ENCODE data around the gene COL1A2. TPM values are rescaled to one million over a fixed set of nuclear protein-coding genes. Genes with fewer than 3 reads are reported as not detected.
A peak's percentile ranks its signal among the peaks of the same experiment; 100 is the strongest.

Gene COL1A2
- total and polyA plus RNA-seq, 2 of the 4 experiments (the other 2 are of a cell fraction): 1,211 to 4,454 TPM

DNA sequence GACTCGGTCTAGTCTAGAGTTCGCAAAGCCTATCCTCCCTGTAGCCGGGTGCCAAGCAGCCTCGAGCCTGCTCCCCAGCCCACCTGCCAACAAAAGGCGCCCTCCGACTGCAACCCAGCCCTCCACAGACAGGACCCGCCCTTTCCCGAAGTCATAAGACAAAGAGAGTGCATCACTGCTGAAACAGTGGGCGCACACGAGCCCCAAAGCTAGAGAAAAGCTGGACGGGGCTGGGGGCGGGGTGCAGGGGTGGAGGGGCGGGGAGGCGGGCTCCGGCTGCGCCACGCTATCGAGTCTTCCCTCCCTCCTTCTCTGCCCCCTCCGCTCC, 622 bp upstream of the COL1A2 start:
- H3K4me3 ChIP-seq (ENCODE audit: insufficient read depth, low read depth, low read length): peak overlapping the region; percentile 81
- peaks cover 22% of the 10 kb centered on the region; the same call in 1 of the 2 replicates for H4K20me1 ChIP-seq (ENCODE audit: insufficient read depth, low read length)
- TF ChIP-seq MXI1 (IDR thresholded peaks at IDR 0.05; ENCODE audit: borderline replicate concordance, low read depth, low read length): no peak
- no peak for TF ChIP-seq FOS (IDR thresholded peaks at IDR 0.05; ENCODE audit: low read depth, low read length)
- no peak for TF ChIP-seq CEBPB (IDR thresholded peaks at IDR 0.05; ENCODE audit: low read depth, low read length)
- TF ChIP-seq ELK1 (IDR thresholded peaks at IDR 0.05; ENCODE audit: borderline replicate concordance, low read depth, low read length): no peak
- H2AK5ac ChIP-seq (ENCODE audit: low read depth, low read length): peak overlapping the region; percentile 99
- dilution Hi-C loops (cut with HindIII; ENCODE audit: low sequenced_read_pairs, unreplicated experiment) (no loop called here), intact Hi-C loops (cut with micrococcal nuclease) (loop anchor here (1.0 to 5.0 kb wide), 5 partner anchors 19 to 97 kb away; no protein-coding TSS in a partner anchor), in situ Hi-C loops (cut with MboI; ENCODE audit: low sequenced_read_pairs) (no loop called here)
- H3K9me1 ChIP-seq (ENCODE audit: insufficient read depth, low read length): no peaks in the 10 kb centered on the region; the same call in 1 of the 2 replicates
- H3K9ac ChIP-seq (ENCODE audit: low read depth, low read length): peak overlapping the region; percentile 94
- H3K18ac ChIP-seq (ENCODE audit: low read depth, low read length): peak overlapping the region; percentile 93
- ATAC-seq (ENCODE audit: low read depth) (peak; percentile 44), DNase-seq (peak; percentile 69)
- H2BK120ac ChIP-seq (ENCODE audit: low read depth, low read length): peak overlapping the region; percentile 95
- H3K14ac ChIP-seq (replicated peaks; ENCODE audit: low read depth, low read length): peak overlapping the region; percentile 99
- no peaks in the 10 kb centered on the region for H3K27me3 ChIP-seq (ENCODE audit: control insufficient read depth, insufficient read depth, low read length)
- peak overlapping the region; percentile 91 for H3K56ac ChIP-seq (ENCODE audit: extremely low read depth, insufficient read depth, low read length)
- peaks cover 15 to 32% of the 10 kb centered on the region in 2 experiments for H3K79me1 ChIP-seq (ENCODE audit: low read depth in 1 of 2, low read length in 2 of 2)
- H3K9me3 ChIP-seq (ENCODE audit: control insufficient read depth, insufficient read depth, low read length): no peaks in the 10 kb centered on the region
- BruUV-seq (replicated peaks): no TSS peak
- peaks cover 25% of the 10 kb centered on the region for H3K36me3 ChIP-seq (ENCODE audit: control insufficient read depth, insufficient read depth, low read length)
- H2AFZ ChIP-seq (replicated peaks; ENCODE audit: low read length, poor library complexity): peak overlapping the region; percentile 86
- H2BK20ac ChIP-seq (ENCODE audit: low read depth, low read length): peak overlapping the region; percentile 95
- ChIA-PET POLR2A (ENCODE audit: unreplicated experiment) (interaction anchor here (1.0 to 3.4 kb wide), 9 partner anchors 9 to 104 kb away, joined by 3 to 169 read pairs (median 16); no protein-coding TSS in a partner anchor), CTCF (interaction anchor here (0.6 to 2.5 kb wide), 4 partner anchors 19 to 103 kb away, joined by 3 to 31 read pairs (median 4); no protein-coding TSS in a partner anchor)
- peak overlapping the region; percentile 99 for H3K27ac ChIP-seq (ENCODE audit: insufficient read depth, low read length)
- no CpG with 5 or more reads among the region's 19 CpGs for WGBS, 2 experiments (ENCODE audit: extremely low coverage in 2 of 2, insufficient read length in 1 of 2)
- peaks cover 19% of the 10 kb centered on the region for H3K4me1 ChIP-seq (ENCODE audit: control insufficient read depth, insufficient read depth, low read length)
- peak overlapping the region; percentile 90 for H3K4me2 ChIP-seq (ENCODE audit: low read depth, low read length)
- H4K5ac ChIP-seq (ENCODE audit: low read depth, low read length): peak overlapping the region; percentile 78
- H2BK5ac ChIP-seq (ENCODE audit: low read depth, low read length, poor library complexity, severe bottlenecking): peak overlapping the region; percentile 92
- H4K8ac ChIP-seq (ENCODE audit: low read depth in 2 of 2, low read length in 2 of 2): peak overlapping the region; percentile 92 to 94
- H2AK9ac ChIP-seq (replicated peaks; ENCODE audit: low read depth, low read length, poor library complexity): peak overlapping the region; percentile 99
- H3K23ac ChIP-seq (ENCODE audit: low read depth, low read length): peak overlapping the region; percentile 99
- H3K4ac ChIP-seq (ENCODE audit: low read depth, low read length): peak overlapping the region; percentile 99
- peak overlapping the region; percentile 93 for H2BK15ac ChIP-seq (ENCODE audit: low read depth, low read length)
- peak overlapping the region; percentile 99 for H4K91ac ChIP-seq (ENCODE audit: insufficient read depth, low read depth, low read length)
